Body of pancreas (tissue), 4 donors: ENCODE data around the gene LRCH1.

ENCODE experiments used
- CTCF ChIP-seq, 7 experiments: fragments of 450-650 bp in 4 of 7; fragments of 200-600 bp in 3 of 7; sonication (generic) in 3 of 7; IDR thresholded peaks; one replicate each; pipeline ENCODE4 v1.5.1; 2016 to 2019; ENCODE audit warnings: antibody characterized with exemption in 7 of 7
- POLR2A ChIP-seq, 3 donors: fragments of 450-650 bp; IDR thresholded peaks; one replicate each; pipeline ENCODE4 v1.6.1; 2016; ENCODE audit warnings: antibody characterized with exemption in 3 of 3, mild to moderate bottlenecking in 2 of 3

- no peak for TF ChIP-seq CTCF (IDR thresholded peaks at IDR 0.05)
- no peak for TF ChIP-seq POLR2A (IDR thresholded peaks at IDR 0.05)
Measured at GRCh38 chr13:46641274-46642081, 88.5 kb downstream of the LRCH1 start.
